ENCODE data around the gene TNS1.

GRCh38 chr2:217875556-217876252, 127.1 kb downstream of the TNS1 start:
- no peak for TF ChIP-seq CTCF (IDR thresholded peaks at IDR 0.05)
- no peak for TF ChIP-seq EZH2 (IDR thresholded peaks at IDR 0.05)
